ENCODE measurements around the gene SLC6A11. TPM values are rescaled to one million over a fixed set of nuclear protein-coding genes. Genes with fewer than 3 reads are reported as not detected.

The SLC6A11 gene
- total RNA-seq, 4 donors from 2014 or later: not detected

DNA sequence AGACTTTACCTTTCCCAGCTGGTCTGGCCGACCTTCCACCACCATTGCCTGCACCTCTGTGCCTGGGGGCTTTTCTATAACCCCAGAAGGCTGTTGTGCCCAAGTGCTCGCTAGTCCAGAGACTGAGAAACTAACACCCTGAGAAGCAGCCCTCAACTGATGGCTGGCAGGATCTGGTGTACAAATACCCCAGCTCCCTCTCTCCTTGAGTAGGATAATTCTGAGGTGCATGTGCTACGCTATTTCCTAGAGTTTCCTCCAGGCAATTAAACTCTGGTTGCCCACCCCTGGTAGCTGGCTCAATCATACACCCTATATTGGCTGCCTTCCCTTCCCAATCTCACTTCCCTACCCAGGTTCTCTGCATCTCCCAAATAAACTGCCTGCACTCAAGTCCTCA, 165.0 kb downstream of the SLC6A11 start:
- DNase-seq (no peak), ATAC-seq (no peak)
- Histone ChIP-seq H3K27ac (no peak overlapping the region), H3K4me1 (peaks cover 6 to 7% of the 10 kb centered on the region in 2 donors), H3K4me3 (no peak overlapping the region), H3K36me3 (no peaks in the 10 kb centered on the region), H3K9me3 (no peaks in the 10 kb centered on the region), H3K27me3 (no peaks in the 10 kb centered on the region)
- TF ChIP-seq POLR2A (IDR thresholded peaks at IDR 0.05): no peak
- TF ChIP-seq, protein P1, sequence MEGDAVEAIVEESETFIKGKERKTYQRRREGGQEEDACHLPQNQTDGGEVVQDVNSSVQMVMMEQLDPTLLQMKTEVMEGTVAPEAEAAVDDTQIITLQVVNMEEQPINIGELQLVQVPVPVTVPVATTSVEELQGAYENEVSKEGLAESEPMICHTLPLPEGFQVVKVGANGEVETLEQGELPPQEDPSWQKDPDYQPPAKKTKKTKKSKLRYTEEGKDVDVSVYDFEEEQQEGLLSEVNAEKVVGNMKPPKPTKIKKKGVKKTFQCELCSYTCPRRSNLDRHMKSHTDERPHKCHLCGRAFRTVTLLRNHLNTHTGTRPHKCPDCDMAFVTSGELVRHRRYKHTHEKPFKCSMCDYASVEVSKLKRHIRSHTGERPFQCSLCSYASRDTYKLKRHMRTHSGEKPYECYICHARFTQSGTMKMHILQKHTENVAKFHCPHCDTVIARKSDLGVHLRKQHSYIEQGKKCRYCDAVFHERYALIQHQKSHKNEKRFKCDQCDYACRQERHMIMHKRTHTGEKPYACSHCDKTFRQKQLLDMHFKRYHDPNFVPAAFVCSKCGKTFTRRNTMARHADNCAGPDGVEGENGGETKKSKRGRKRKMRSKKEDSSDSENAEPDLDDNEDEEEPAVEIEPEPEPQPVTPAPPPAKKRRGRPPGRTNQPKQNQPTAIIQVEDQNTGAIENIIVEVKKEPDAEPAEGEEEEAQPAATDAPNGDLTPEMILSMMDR (IDR thresholded peaks at IDR 0.05 in 4 of 5, conservative IDR thresholded peaks at IDR 0.05 in 1 of 5): no peak
- intact Hi-C loops (cut with DNase I; ENCODE audit: low total_unique reads) (no loop called here), in situ Hi-C loops (cut with MboI; ENCODE audit: low sequenced_read_pairs in 4 of 4) (no loop called here)

DNA sequence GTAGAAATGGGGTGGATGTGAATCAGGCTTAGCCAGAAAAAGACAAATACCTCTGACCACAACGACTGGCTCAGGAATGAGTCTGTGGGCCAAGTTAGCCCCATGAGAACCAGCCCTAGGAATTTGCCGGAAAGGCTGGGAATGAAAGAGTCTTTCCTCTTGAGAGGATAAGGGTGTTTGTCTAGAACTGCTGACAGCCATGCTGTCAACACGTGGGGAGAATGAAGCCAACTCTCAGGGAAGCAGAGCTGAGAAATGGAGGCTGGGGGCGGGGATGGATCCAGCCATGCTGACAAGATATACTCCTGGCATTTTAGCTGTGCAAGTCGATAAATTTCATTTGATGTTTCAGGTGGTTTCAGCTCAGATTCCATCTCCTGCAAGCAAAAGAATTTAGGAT, 165.9 kb downstream of the SLC6A11 start:
- TF ChIP-seq POLR2A (IDR thresholded peaks at IDR 0.05): no peak
- TF ChIP-seq, protein P1 (IDR thresholded peaks at IDR 0.05 in 4 of 5, conservative IDR thresholded peaks at IDR 0.05 in 1 of 5): no peak
- no peaks in the 10 kb centered on the region for H3K9me3 ChIP-seq
- intact Hi-C loops (cut with DNase I; ENCODE audit: low total_unique reads) (no loop called here), in situ Hi-C loops (cut with MboI; ENCODE audit: low sequenced_read_pairs in 4 of 4) (no loop called here)
- ATAC-seq (no peak), DNase-seq (no peak)
- no peaks in the 10 kb centered on the region for H3K27me3 ChIP-seq
- no peaks in the 10 kb centered on the region for H3K36me3 ChIP-seq
- peaks cover 6 to 7% of the 10 kb centered on the region in 2 donors for H3K4me1 ChIP-seq
- H3K27ac ChIP-seq: no peak overlapping the region
- no peak overlapping the region for H3K4me3 ChIP-seq

DNA sequence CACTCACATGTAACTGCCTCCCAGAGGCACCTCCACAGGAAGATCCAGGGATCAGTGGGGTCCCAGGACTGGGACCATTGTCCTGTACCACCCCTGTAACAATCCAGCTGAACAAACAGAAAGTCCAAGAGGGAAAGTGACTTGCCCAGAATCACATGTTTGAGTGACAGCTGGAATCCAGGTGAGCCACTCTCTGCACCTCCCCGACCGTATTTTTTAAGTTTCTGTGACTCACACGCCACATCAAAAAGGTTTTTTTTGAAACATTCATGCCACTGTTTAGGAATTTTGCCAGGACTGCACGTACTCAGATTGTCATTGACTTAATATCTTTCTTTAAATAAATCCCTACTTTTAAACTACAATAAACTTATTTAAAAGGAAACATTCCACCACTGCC, 166.8 kb downstream of the SLC6A11 start:
- peaks cover 6 to 7% of the 10 kb centered on the region in 2 donors for H3K4me1 ChIP-seq
- intact Hi-C loops (cut with DNase I; ENCODE audit: low total_unique reads): loop anchor here (1.0 kb wide), 1 partner anchor 37 kb away; no protein-coding TSS in a partner anchor
- peak overlapping the region in 1 of 4 donors; percentile 9 for H3K4me3 ChIP-seq
- no peaks in the 10 kb centered on the region for H3K27me3 ChIP-seq
- no peaks in the 10 kb centered on the region for H3K36me3 ChIP-seq
- H3K9me3 ChIP-seq: no peaks in the 10 kb centered on the region
- no peak for DNase-seq
- in situ Hi-C loops (cut with MboI; ENCODE audit: low sequenced_read_pairs in 4 of 4): no loop called here
- TF ChIP-seq, protein P1 (IDR thresholded peaks at IDR 0.05 in 4 of 5, conservative IDR thresholded peaks at IDR 0.05 in 1 of 5): no peak
- no peak for TF ChIP-seq POLR2A (IDR thresholded peaks at IDR 0.05)
- H3K27ac ChIP-seq: no peak overlapping the region
- ATAC-seq: no peak

DNA sequence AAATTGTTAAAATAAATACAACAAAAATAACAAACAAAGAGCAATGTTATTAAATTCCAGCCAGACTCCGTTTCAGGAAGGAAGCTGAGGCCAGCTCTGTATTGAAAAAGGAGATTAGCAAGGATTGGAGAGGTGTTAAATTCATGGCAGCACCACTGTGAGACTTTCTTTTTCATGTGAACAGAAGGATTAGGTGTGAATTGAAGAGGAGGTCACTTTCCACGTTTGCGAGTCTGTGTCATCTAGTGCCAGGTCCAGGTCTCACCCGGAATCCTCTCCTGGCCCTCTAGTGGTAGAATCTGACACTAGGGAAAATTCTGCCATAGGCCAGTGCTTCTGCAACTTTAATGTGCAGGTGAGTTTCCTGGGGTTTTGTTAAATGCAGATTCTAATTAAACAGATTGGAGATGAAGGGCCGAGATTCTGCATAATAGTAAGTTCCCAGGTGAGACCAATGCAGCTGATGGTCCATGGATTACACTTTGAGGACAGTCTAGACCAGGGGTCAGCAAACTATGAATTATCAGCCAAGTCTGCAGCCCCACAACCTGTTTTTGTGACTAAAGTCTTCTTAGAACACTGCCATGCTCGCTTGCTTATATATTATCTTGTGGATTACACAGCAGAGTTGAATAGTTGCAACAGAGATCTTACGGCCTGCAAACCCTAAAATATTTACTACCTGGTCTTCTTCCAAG, 167.3 kb downstream of the SLC6A11 start:
- peak in 1 of 2 donors; percentile 17 for DNase-seq
- peak; percentile 76 to 79 for ATAC-seq
- Histone ChIP-seq H3K9me3 (no peaks in the 10 kb centered on the region), H3K27me3 (no peaks in the 10 kb centered on the region), H3K4me1 (peaks cover 6 to 7% of the 10 kb centered on the region in 2 donors), H3K27ac (no peak overlapping the region), H3K36me3 (no peaks in the 10 kb centered on the region), H3K4me3 (peak overlapping the region in 1 of 4 donors; percentile 9)
- intact Hi-C loops (cut with DNase I; ENCODE audit: low total_unique reads): loop anchor here (1.0 kb wide), 1 partner anchor 38 kb away; no protein-coding TSS in a partner anchor
- TF ChIP-seq, protein P1 (IDR thresholded peaks at IDR 0.05 in 4 of 5, conservative IDR thresholded peaks at IDR 0.05 in 1 of 5): peak; percentile 45 to 79 (median 71)
- no peak for TF ChIP-seq POLR2A (IDR thresholded peaks at IDR 0.05)
- in situ Hi-C loops (cut with MboI; ENCODE audit: low sequenced_read_pairs in 4 of 4): no loop called here

Data from gastrocnemius medialis (tissue), 4 donors.